ENCODE measurements around the gene KRTAP9-1.
"Not testable (repeated sequence)": the region's sequence is repeated elsewhere in the genome, so short reads cannot be mapped to it uniquely, and the experiment has no call there.

Gene KRTAP9-1

GRCh38 chr17:41223821-41224220, 34.1 kb downstream of the KRTAP9-1 start:
- WGBS (ENCODE audit: insufficient coverage, insufficient read length), result no CpG with 5 or more reads among the region's 2 CpGs
- Histone ChIP-seq H3K27ac (ENCODE audit: low read length) (no peak overlapping the region), H3K9me3 (ENCODE audit: control insufficient read depth, insufficient read depth, low read length) (no peaks in the 10 kb centered on the region), H3K4me3 (ENCODE audit: low read length) (no peak overlapping the region), H3K27me3 (ENCODE audit: control insufficient read depth, insufficient read depth, low read length) (no peaks in the 10 kb centered on the region), H3K36me3 (ENCODE audit: control insufficient read depth, insufficient read depth, low read length) (no peaks in the 10 kb centered on the region), H3K4me1 (ENCODE audit: control insufficient read depth, insufficient read depth, low read length) (no peaks in the 10 kb centered on the region)
- no peak for DNase-seq (ENCODE audit: low read depth, low spot score)

DNA sequence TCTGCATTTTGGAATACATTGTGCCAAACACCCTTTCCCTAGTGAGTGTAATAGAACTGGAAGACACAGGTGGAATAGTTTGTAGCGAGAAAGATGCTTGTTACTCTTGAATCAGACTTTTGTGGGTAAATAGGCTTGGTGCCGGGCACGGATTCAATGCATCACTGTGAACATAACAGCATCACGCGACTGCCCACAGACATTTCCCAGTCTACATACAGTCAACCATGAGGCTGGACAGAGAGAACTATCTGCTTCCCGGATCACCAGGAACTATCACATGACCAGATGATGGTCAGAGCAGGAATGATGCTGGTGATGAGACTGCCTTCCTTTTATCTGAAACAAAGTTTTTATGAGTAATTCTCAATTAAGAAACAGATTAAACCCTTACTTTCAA, 36.4 kb downstream of the KRTAP9-1 start:
- H3K4me3 ChIP-seq (ENCODE audit: low read length), result no peak overlapping the region
- H3K27ac ChIP-seq (ENCODE audit: low read length), result no peak overlapping the region
- no peaks in the 10 kb centered on the region for H3K27me3 ChIP-seq (ENCODE audit: control insufficient read depth, insufficient read depth, low read length)
- no peaks in the 10 kb centered on the region for H3K36me3 ChIP-seq (ENCODE audit: control insufficient read depth, insufficient read depth, low read length)
- no peaks in the 10 kb centered on the region for H3K9me3 ChIP-seq (ENCODE audit: control insufficient read depth, insufficient read depth, low read length)
- no peaks in the 10 kb centered on the region for H3K4me1 ChIP-seq (ENCODE audit: control insufficient read depth, insufficient read depth, low read length)
- DNase-seq (ENCODE audit: low read depth, low spot score), result no peak
- WGBS (ENCODE audit: insufficient coverage, insufficient read length), result no CpG with 5 or more reads among the region's 6 CpGs

GRCh38 chr17:41226598-41227095, 37.0 kb downstream of the KRTAP9-1 start, which contains the start of gene KRTAP9-2:
TSS of gene KRTAP9-2 (plus strand) at chr17:41226648. CDS start at chr17:41226655, 7 bp downstream.
- H3K27me3 ChIP-seq (ENCODE audit: control insufficient read depth, insufficient read depth, low read length); H3K27ac ChIP-seq (ENCODE audit: low read length); DNase-seq (ENCODE audit: low read depth, low spot score); H3K9me3 ChIP-seq (ENCODE audit: control insufficient read depth, insufficient read depth, low read length); H3K4me1 ChIP-seq (ENCODE audit: control insufficient read depth, insufficient read depth, low read length); H3K36me3 ChIP-seq (ENCODE audit: control insufficient read depth, insufficient read depth, low read length); H3K4me3 ChIP-seq (ENCODE audit: low read length): not testable (repeated sequence)
- WGBS (ENCODE audit: insufficient coverage, insufficient read length), result no CpG with 5 or more reads among the region's 4 CpGs

DNA sequence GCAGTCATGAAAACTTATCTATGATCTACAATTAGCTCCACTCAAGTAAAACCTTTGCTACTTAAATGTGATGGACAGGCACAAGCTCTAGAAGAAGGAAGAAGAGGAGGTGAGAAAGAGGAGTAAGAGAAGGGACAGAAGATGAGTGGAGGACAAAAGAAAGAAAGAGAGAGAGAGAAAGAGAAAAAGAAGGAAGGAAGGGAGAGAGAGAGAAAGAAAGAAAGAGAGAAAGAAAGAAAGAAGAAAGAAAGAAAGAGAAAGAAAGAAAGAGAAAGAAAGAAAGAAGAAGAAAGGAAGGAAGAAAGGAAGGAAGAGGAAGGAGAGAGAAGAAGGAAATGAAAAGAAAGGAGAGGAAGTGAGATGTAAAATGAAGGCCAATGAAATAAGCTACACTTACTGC, 40.4 kb downstream of the KRTAP9-1 start:
- DNase-seq (ENCODE audit: low read depth, low spot score), result no peak
- no peaks in the 10 kb centered on the region for H3K27me3 ChIP-seq (ENCODE audit: control insufficient read depth, insufficient read depth, low read length)
- H3K27ac ChIP-seq (ENCODE audit: low read length), result no peak overlapping the region
- peaks cover 2% of the 10 kb centered on the region; the same call in 1 of the 2 replicates for H3K4me1 ChIP-seq (ENCODE audit: control insufficient read depth, insufficient read depth, low read length)
- no peak overlapping the region for H3K4me3 ChIP-seq (ENCODE audit: low read length)
- no peaks in the 10 kb centered on the region for H3K36me3 ChIP-seq (ENCODE audit: control insufficient read depth, insufficient read depth, low read length)
- H3K9me3 ChIP-seq (ENCODE audit: control insufficient read depth, insufficient read depth, low read length), result no peaks in the 10 kb centered on the region

DNA sequence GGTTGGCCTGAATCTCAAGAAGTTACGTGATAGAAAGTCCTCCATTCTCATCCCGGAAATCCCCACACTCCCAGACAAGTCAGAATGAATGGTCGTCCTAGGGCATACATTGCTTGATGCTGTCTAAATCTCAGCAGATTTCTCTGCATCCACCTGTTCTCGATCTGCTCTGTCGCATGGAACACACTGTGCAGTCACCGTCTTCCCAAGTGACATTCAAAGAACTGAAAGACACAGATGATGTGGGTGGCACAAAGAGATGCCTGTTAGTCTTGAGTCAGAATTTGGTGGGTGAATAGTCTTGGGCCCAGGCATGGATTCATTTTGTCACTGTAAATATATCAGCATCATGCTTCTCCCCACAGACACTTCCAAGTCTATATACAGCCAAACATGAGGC, 42.0 kb downstream of the KRTAP9-1 start:
- Histone ChIP-seq H3K27ac (ENCODE audit: low read length) (no peak overlapping the region), H3K4me3 (ENCODE audit: low read length) (no peak overlapping the region), H3K9me3 (ENCODE audit: control insufficient read depth, insufficient read depth, low read length) (no peaks in the 10 kb centered on the region), H3K36me3 (ENCODE audit: control insufficient read depth, insufficient read depth, low read length) (no peaks in the 10 kb centered on the region), H3K4me1 (ENCODE audit: control insufficient read depth, insufficient read depth, low read length) (peaks cover 2% of the 10 kb centered on the region; the same call in 1 of the 2 replicates), H3K27me3 (ENCODE audit: control insufficient read depth, insufficient read depth, low read length) (no peaks in the 10 kb centered on the region)
- DNase-seq (ENCODE audit: low read depth, low spot score), result no peak
- no CpG with 5 or more reads among the region's 6 CpGs for WGBS (ENCODE audit: insufficient coverage, insufficient read length)

GRCh38 chr17:41232399-41233105, 42.9 kb downstream of the KRTAP9-1 start, which contains the start of gene KRTAP9-3:
TSS of gene KRTAP9-3 (plus strand) at chr17:41232449. CDS start at chr17:41232502, 53 bp downstream.
- H3K4me1 ChIP-seq (ENCODE audit: control insufficient read depth, insufficient read depth, low read length); H3K36me3 ChIP-seq (ENCODE audit: control insufficient read depth, insufficient read depth, low read length); H3K27me3 ChIP-seq (ENCODE audit: control insufficient read depth, insufficient read depth, low read length); H3K4me3 ChIP-seq (ENCODE audit: low read length); H3K9me3 ChIP-seq (ENCODE audit: control insufficient read depth, insufficient read depth, low read length); H3K27ac ChIP-seq (ENCODE audit: low read length); DNase-seq (ENCODE audit: low read depth, low spot score): not testable (repeated sequence)
- no CpG with 5 or more reads among the region's 1 CpG for WGBS (ENCODE audit: insufficient coverage, insufficient read length)

DNA sequence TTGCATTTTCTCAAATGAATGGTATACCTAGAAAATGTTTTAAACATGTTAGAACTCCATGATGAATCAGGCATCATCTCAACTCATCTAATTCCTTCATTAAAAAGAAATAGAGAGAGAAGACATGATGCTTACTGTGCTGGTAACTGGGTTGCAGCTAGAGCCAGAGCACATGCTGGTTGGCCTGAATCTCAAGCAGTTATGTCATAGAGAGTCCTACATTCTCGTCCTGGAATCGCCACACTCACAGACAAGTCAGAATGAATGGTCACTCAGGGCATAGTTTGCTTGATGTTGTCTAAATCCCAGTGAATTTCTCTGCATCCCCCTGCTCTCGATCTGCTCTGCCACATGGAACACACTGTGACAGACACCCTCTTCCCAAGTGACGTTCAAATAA, 47.4 kb downstream of the KRTAP9-1 start:
- H3K36me3 ChIP-seq (ENCODE audit: control insufficient read depth, insufficient read depth, low read length); H3K27ac ChIP-seq (ENCODE audit: low read length); H3K27me3 ChIP-seq (ENCODE audit: control insufficient read depth, insufficient read depth, low read length); H3K4me1 ChIP-seq (ENCODE audit: control insufficient read depth, insufficient read depth, low read length); H3K4me3 ChIP-seq (ENCODE audit: low read length); DNase-seq (ENCODE audit: low read depth, low spot score); H3K9me3 ChIP-seq (ENCODE audit: control insufficient read depth, insufficient read depth, low read length): not testable (repeated sequence)
- no CpG with 5 or more reads among the region's 4 CpGs for WGBS (ENCODE audit: insufficient coverage, insufficient read length)

GRCh38 chr17:41237949-41238437, 48.3 kb downstream of the KRTAP9-1 start, which contains the start of gene KRTAP9-8:
TSS of gene KRTAP9-8 (plus strand) at chr17:41237999. CDS start at chr17:41238052, 53 bp downstream.
- not testable (repeated sequence) for H3K36me3 ChIP-seq (ENCODE audit: control insufficient read depth, insufficient read depth, low read length); H3K4me3 ChIP-seq (ENCODE audit: low read length); DNase-seq (ENCODE audit: low read depth, low spot score); H3K9me3 ChIP-seq (ENCODE audit: control insufficient read depth, insufficient read depth, low read length); H3K27me3 ChIP-seq (ENCODE audit: control insufficient read depth, insufficient read depth, low read length); H3K4me1 ChIP-seq (ENCODE audit: control insufficient read depth, insufficient read depth, low read length); H3K27ac ChIP-seq (ENCODE audit: low read length)
- no CpG with 5 or more reads among the region's 3 CpGs for WGBS (ENCODE audit: insufficient coverage, insufficient read length)
